CD4-positive, alpha-beta T cell treated with Interleukin-1 beta for 1 hour (primary cell): ENCODE results near the gene POSTN.

ENCODE experiments used
- DNase-seq, 2 donors: peaks; one replicate each; pipeline ENCODE4 v3.0.0-alpha.2; 2020 to 2022

The POSTN gene, protein sequence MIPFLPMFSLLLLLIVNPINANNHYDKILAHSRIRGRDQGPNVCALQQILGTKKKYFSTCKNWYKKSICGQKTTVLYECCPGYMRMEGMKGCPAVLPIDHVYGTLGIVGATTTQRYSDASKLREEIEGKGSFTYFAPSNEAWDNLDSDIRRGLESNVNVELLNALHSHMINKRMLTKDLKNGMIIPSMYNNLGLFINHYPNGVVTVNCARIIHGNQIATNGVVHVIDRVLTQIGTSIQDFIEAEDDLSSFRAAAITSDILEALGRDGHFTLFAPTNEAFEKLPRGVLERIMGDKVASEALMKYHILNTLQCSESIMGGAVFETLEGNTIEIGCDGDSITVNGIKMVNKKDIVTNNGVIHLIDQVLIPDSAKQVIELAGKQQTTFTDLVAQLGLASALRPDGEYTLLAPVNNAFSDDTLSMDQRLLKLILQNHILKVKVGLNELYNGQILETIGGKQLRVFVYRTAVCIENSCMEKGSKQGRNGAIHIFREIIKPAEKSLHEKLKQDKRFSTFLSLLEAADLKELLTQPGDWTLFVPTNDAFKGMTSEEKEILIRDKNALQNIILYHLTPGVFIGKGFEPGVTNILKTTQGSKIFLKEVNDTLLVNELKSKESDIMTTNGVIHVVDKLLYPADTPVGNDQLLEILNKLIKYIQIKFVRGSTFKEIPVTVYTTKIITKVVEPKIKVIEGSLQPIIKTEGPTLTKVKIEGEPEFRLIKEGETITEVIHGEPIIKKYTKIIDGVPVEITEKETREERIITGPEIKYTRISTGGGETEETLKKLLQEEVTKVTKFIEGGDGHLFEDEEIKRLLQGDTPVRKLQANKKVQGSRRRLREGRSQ

GRCh38 chr13:37598597-37598996 lies at the start of gene POSTN:
Gene POSTN, minus strand, starts transcription at chr13:37598768. Its CDS starts 42 bp downstream, at chr13:37598726.
- DNase-seq = no peak

DNA sequence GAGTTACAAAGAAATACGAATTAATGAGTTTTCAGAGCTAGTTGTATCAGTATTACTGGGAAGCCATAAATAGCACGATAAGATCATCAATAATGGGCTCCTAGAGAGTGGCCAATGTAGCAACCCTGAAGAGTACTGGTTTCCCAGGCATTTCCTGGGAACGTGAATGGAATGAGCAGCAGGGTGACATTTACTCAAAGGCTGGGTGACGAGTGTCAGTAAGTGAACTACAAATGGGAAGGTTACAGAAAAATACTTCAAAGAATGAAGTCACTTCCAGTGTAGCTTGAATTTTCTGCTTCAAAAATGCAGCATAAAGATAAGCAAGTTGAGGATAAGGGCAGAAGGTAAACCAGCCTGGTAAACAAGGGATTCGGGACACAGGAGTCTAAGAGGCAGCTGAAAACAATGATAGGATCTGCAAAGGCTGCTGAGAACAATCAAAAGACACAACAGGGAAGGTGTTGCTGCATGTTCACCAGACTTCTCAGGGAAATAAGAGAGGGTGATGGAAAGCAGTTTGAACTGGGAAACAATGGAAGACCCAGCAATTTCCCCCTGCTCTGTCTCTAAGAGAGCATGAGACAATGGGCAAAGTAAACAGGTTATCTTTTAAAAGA lies 48.6 kb upstream of the POSTN start:
- no peak for DNase-seq

DNA sequence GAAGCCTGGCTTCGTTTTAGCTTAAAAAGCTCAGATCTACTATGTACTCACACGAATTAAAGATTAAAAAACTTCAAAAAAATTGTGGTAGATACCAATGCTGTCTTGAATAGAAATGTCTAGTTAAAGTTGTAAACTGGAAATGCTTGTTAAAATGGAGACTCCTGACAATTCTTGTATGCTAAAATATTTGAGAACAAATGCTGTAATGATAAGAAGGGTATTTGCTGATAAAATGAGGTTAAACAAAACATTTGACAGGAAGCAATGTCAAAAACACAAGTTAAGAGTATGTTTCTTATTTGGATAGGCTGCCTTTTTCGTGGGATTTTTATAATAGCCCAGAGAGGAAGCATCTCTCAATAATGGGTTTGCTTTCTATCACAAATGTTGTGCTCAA lies 48.0 kb upstream of the POSTN start:
- DNase-seq = no peak

- DNase-seq = no peak
These were observed 46.7 kb upstream of the POSTN start for GRCh38 chr13:37645181-37645740.

DNA sequence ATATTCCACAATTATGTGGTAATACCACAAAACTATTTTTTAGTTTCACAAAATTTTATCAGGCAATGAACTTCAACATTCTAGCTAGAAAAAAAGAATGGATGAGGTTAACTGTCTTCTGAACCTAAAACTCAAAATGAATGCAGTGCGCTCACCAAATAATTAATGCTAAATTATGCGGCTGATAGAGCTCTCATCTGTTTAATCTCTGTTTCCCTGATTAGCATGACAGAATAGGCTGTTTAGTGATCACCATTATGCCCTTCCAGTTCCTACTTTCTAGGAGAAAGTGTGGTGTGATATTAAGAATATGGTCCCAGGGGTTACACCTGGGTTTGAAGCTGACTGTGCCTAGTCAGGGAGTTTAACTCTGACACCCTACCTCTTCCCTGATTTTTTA lies 42.8 kb upstream of the POSTN start:
- DNase-seq = no peak

DNA sequence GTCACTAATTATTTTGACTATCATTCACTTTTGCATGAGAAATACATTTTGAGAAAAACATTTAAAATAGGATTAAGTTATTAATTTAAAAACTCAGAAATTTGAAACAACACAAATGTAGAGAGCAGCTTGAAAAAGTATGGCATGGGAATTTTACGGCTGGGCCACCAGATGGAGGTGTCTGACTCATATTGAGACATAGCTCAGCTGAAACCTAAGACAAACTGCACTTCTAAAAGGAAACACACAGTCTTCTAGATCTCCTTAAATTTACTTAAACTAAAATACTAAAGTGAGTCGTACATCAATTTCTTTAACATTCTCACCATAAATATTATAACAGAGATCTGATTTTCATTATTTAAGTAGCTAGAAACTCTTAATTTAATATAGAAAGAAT lies 41.9 kb upstream of the POSTN start:
- no peak for DNase-seq

GRCh38 chr13:37636701-37637100 lies 38.1 kb upstream of the POSTN start:
- DNase-seq = no peak

DNA sequence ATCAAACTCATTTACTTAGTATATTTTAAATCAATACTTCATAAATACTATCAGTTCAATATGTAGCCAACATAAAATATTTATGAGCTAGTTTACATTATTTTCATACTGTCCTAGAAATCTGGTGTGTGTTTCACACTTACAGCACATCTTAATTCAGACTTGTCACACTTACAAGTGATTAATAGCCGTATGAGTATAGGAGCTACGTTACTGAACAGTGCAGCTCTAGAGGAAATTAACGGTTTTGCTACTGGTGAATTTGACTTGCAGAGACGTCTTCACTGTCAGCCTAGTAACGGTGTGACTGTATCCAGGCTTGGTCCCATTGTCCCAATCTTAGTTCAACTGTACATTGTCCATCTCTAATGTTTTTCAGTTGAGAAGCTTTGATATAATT lies 33.7 kb upstream of the POSTN start:
- DNase-seq = no peak

GRCh38 chr13:37627428-37627827 lies 28.9 kb upstream of the POSTN start:
- DNase-seq = no peak

- DNase-seq = no peak
These were observed 23.3 kb upstream of the POSTN start for GRCh38 chr13:37621811-37622361.

DNA sequence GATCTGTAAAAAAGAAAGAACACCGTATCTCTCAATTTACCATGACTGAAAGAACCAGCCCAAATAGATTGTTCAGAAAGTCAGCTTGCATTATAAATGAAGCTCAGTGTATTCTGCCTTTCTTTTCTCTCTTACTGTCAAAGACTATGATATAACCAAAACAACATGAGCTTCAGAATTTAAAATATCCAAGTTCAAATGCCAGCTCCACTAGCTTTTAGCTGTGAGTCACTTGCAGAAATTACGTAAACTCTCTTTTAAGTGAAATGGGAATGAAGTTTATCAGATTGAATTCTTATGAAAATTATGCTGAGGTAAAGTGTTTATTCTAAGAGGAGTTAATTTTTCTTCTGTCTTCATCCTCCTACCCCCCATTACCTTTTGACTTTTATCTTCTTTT lies 20.0 kb upstream of the POSTN start:
- no peak for DNase-seq

DNA sequence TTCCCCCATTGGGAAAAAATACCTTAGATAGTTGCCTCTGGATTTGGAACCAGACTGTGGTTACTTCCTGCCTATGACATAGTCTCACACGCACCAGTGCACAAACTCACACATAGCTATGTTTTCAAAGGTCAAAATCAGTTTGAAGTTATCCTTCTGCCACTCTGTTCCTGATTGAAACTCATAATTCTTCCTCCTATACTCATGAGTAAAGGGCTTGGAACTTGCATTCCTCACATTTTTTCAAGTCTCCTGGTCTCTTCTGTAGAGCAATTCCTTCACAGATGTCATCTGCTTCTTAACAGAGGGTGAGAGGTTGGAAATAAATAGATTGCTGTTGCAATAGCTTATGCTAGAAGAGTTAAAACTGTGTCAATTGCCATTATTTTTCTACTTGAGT lies 18.6 kb upstream of the POSTN start:
- DNase-seq = no peak

GRCh38 chr13:37616131-37616530 lies 17.6 kb upstream of the POSTN start:
- DNase-seq = no peak

- no peak for DNase-seq
These were observed 16.7 kb upstream of the POSTN start for GRCh38 chr13:37615276-37615675.

- no peak for DNase-seq
These were observed 15.1 kb upstream of the POSTN start for GRCh38 chr13:37613638-37614037.

GRCh38 chr13:37613236-37613635 lies 14.7 kb upstream of the POSTN start:
- DNase-seq = no peak

- no peak for DNase-seq
These were observed 10.3 kb upstream of the POSTN start for GRCh38 chr13:37608750-37609339.

- DNase-seq = no peak
These were observed 4.3 kb upstream of the POSTN start for GRCh38 chr13:37602733-37603381.

- DNase-seq = no peak
These were observed 3.3 kb upstream of the POSTN start for GRCh38 chr13:37601648-37602440.

DNA sequence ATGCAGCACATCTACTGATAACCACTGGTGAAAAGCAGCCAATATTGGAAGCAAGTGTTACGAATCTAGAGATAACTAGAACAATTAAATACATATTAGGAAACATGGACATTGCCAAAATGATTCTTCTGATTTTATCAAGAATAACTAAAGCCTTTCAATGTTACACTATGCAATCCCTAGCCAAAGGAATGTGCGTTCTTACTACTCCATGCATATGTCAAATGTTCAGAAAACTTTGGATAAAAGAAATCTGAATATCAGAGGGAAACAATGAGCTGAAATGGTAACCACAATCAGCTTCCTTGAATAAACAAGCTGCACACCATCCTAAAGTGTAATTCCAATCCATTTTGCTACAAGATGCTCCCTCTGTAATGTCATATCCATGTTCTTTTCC lies 951 bp upstream of the POSTN start:
- DNase-seq = no peak

- no peak for DNase-seq
These were observed 1.0 kb downstream of the POSTN start for GRCh38 chr13:37597477-37598025.
